ENCODE results near the gene TDRD1. TPM values are rescaled to one million over a fixed set of nuclear protein-coding genes. Genes with fewer than 3 reads are reported as not detected.

The TDRD1 gene
- total RNA-seq, 1 donor from 2014 or later = 0.41 TPM

DNA sequence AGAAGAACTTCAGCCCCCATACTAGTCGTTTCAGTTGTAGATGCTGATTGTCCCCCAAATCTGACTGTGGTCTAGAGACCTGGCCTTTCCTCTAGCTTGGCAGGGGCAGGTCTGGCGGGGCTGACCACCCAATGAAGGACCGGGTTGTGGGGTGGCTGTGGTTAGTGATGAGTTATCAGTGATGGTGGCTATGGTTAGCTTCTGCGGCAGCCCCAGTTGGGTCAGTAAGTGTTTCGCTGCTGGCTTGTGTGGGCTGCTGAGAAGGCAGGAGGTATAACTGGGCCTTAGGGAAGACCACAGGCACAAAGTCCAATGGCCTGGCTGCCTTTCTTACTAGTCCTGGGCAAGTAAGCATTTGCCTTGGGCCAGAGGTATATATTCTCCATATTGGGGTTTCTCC is 81.2 kb downstream of the TDRD1 start:
- FAIRE-seq (no peak), DNase-seq (ENCODE audit: low spot score in 2 of 2) (no peak)

DNA sequence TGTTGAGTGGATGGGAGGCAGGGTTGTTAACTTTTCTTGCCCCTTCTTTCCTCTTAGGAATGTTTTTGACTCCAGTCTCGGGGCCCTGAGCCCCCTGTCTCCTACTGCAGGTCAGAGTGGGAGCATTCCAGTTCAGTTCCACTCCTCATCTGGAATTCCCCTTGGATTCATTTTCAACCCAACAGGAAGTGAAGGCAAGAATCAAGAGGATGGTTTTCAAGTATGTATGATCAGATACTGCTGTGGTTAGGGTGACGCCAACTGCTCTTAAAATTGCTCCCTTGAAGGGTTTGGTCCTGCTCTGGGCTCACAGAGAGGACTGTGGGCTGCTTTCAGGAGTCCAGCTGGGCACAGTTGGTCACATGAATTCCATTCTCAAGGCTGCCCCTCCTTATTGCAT is 81.9 kb downstream of the TDRD1 start:
- FAIRE-seq = no peak

DNA sequence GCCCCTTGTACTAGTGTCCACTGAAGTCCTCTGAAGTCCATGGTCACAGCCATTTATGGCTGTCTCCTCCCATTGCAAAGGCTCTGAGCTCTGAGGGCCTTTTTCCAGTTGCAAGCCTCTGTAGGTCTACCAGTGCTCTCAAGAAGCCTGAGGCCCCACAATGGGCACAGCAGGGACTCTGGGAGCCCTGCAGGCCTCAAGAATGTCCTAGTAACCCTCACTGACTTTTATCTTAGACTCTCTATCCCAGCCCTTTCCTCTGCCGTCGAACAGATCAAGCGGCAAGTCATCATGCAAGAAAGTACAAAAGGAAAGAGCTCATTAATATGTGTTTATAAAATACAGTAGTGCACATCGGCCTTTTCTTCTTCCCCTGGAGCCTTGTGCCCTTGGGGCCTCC is 83.3 kb downstream of the TDRD1 start:
- FAIRE-seq = no peak
- no peak for DNase-seq (ENCODE audit: low spot score in 2 of 2)

More for the DNA sequence above, 81.9 kb downstream of the TDRD1 start:
- DNase-seq (ENCODE audit: low spot score in 2 of 2) = no peak

DNA sequence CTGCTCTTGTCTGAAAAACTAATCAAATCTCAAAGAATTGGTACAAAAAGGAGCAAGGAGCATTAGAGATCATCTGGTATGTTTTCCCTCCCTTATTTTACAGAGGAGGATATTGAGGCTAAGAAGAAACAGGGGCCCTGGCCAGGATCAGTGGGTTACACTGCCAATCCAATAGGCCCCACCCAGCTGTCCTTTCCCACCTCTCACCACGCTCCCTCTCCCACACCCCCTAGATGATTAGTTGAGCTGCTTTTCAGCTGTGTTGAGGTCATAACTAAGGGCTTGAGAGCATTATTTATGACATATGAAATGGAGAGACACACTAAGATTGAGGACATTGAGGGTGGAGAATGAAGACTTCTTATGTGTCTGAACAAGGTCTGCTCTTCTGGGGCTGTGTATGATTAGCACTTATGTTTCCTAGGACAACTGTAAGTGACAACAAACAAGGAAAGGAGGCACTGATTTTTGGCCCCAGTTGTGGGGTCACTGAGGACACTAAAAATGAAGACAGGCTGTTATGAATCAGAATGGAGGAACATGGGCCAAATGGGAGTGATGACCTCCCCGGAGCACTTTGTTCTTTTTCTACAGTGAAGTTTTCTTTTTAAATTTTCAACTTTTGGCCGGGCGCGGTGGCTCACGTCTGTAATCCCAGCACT is 86.4 kb downstream of the TDRD1 start:
- DNase-seq (ENCODE audit: low spot score in 2 of 2) (no peak), FAIRE-seq (no peak)

DNA sequence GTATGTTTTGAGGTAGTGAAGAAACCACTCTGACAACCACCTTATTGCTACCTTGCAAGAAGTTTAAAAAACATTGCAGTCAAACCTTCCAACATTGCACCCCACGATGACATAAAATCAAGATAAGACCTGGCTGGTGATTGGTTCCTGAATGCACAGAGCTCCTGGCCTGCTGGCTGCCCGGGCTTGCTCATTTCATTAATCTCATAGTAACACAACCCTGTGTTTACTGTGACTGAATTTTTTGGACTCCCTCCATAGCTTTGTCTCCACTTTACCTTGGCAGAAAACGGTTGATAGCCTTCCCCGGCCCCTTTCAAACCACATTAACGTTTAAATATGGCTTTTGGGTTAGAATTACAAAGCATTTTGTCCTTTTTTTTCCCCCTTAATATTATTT is 87.4 kb downstream of the TDRD1 start:
- DNase-seq (ENCODE audit: low spot score in 2 of 2) (no peak), FAIRE-seq (no peak)

DNA sequence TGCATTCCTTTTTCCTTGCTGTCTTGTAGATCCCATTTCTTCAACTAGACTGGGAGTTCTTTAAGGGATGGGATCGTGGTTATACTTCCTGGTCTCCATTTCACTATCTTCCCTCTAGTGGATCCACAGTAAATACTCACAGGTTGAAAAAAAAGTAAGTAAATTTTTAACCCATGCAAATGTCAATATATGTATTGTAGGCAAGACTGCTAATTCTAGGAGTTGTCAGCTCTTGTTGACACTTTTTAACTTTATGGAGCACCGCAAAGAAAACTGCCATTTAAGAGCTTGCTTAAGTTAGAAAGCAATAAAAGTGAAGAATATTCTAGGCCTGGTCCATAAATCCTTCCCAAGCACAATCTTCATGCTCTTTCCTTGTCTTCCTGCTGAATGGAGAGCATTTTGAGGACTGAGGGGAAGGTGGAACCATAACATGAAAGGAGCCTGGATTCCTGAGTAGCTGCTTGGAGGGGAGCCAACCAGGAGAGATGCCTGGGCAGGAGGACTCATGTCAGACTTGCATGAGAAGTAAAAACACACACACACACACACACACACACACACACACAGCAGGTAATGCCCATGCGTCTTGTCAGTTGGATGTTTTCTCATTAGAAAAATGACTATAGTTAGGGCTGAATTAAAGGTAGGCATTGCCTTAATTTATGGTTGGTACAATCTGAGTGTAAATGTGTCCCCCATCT is 92.1 kb downstream of the TDRD1 start:
- DNase-seq (ENCODE audit: low spot score in 2 of 2) = no peak
- FAIRE-seq = no peak

DNA sequence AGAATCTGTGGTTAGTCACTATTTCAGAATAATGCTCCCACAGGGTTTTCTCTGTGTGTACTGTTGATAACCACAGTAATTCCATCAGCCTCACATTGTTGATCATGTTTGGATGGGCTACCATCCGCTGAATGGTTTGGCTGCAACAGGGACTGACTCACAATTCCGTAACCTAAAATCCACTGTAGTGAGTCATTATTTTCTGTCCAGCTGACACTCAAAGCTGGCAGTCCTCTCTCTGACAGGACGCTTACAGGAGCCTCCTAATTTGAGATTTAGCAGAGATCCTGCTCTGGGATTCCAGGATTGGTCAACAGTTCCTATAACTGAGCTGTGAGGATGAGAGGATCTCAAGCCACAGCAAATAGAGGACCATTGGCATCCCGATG is 92.6 kb downstream of the TDRD1 start:
- DNase-seq (ENCODE audit: low spot score in 2 of 2) (no peak), FAIRE-seq (no peak)

DNA sequence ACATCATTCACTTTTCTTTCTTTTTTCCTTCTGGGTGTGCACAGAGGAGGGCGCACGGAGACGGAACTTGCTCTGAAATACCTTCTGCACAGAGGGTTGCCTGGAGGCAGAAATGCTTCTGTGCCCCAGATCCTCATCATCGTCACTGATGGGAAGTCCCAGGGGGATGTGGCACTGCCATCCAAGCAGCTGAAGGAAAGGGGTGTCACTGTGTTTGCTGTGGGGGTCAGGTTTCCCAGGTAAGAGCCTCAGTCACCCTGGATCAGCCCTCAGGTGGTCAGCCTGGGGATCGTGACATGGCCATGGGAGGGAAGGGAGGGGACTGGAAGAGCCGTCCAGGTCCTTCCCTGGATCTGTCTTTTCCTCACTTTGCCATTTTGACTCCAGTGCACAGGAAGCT is 93.5 kb downstream of the TDRD1 start:
- DNase-seq (ENCODE audit: low spot score in 2 of 2) (no peak), FAIRE-seq (no peak)

DNA sequence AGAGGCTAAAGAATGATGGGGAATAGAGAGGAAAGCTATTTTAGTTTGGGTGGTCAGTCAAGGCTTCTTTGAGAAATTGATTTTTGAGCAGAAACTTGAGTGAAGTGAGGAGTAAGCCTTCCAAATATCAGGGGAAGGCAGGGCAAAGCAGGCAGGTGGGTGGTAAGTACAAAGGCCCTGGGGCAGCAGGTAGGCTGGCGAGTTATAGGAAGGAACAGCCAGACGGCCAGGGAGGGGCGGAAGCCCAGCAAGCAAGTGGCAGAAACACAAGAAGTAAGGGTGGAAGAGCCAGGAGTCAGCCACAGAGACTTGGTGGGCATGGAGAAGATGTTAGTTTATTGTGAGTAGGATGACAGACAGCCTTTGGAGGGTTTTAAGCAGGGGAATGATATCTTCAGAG is 94.8 kb downstream of the TDRD1 start:
- FAIRE-seq = no peak
- DNase-seq (ENCODE audit: low spot score in 2 of 2) = no peak

DNA sequence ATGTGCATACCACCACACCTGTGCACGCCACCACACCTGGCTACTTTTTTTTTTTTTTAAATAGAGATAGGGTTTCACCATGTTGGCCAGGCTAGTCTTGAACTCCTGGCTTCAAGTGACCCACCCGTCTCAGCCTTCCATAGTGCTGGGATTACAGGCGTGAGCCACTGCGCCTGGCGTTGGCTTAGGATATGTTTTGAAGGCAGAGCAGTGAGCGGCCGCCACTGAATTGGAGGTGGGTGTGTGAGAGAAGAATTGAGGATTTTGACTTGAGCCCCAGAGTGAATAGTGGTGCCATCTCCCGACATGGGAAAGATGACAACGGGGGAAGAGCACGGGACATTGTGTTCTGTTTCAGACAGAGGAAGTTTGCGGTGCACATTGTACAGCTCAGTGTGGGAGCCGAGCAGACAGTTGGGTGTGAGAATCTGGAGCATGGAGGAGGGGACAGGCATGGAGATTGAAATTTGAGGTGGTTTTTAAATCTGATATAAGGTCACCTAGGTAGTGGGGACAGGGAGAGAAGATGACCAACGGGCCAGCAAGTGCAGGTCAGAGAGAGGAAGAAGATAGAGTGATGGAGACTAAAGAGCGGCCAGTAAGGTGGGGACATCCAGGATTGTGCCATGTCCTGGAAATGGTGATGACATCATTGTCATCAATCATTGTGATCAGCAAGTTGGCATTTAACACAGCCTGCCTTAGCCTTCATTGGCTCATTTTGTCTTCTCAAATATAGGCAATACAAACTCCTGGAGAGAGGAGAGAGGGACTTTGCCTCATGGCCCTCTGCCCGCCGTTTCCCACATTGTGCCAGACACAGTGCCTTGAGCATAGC is 95.7 kb downstream of the TDRD1 start:
- no peak for DNase-seq (ENCODE audit: low spot score in 2 of 2)
- no peak for FAIRE-seq

DNA sequence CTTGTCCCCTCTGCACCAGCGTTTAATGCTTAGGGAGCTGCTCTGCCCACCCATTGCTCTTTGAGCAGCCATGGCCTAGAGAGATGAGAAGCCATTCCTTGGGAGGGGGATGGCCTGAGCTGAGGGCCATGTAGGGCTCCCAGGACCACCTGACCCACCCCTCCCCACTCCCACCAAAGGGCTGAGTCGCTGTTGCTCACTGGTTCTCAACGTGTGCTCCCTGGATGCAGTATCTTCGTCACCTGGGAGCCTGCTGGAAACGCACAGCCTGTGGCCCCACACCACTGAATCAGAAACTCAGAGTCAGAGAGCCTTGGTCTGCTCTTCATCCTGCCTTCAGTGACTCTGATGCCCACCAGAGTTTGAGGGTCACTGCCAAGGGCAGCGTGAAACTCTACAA is 96.9 kb downstream of the TDRD1 start:
- FAIRE-seq = no peak
- DNase-seq (ENCODE audit: low spot score in 2 of 2) = no peak

DNA sequence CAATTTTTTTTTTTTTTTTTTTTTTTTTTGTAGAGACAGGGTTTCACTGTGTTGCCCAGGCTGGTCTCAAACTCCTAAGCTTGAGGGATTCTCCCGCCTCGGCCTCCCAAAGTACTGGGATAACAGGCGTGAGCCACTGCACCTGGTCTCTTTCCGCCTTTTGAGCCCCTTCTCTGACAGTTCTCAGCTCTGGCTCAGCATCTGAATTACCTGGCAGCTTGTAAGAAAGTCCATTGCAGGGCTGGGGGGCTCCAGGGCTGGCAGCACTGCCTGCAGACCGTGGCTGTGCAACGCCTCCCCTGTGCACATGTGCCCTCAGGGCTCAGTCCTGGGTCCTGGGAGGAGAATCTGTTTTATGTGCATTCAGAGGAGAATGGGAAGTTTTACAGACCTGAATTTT is 97.5 kb downstream of the TDRD1 start:
- DNase-seq (ENCODE audit: low spot score in 2 of 2) (no peak), FAIRE-seq (no peak)

DNA sequence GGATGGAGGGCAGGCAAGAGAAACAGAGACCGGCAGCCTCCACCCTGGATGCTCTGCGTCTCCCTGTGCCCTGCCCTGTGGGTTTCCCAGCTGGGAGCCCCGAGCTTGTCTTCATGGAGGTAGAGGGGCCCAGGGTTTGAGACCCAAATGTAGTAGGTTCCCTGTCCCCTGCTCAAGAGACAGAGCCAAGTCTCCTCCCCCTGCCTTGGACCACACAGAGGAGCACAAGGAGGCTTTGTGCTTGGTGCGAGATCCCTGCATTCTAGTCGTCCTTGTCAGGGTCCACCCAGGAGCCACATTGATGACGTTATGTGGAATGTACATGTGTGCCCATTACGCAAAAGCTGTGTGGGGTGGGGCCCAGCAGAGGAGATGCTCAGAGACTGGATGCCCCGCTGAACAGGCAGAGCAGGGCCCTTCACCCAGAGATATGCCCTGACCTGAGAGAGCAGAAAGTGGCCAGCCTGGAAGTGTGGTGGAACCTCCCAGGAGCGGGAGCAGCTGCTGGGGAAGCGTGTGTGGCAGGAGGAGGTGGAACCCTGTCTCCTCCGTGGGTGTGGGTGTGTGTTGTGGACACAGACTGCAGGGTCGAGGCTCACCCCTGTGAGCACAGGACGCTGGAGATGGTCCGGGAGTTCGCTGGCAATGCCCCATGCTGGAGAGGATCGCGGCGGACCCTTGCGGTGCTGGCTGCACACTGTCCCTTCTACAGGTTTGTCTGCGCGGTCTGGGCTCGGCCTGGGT is 99.2 kb downstream of the TDRD1 start:
- no peak for DNase-seq (ENCODE audit: low spot score in 2 of 2)
- FAIRE-seq = no peak

DNA sequence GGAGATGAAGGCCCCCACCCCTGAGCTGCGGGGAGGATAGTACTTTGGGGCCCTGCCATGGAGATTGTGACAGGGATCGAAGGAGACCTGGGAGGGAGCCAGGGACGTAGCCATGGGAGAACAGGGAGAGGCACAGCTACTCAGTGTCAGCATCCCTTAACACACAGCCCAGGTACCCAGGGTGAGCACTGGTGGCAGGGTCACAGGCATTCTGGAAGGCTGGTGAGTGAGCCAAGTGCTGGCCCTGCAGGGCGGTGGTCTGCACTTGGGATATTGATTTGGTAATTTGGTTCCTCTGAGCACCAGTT is 99.7 kb downstream of the TDRD1 start:
- DNase-seq (ENCODE audit: low spot score in 2 of 2) = no peak
- no peak for FAIRE-seq

DNA sequence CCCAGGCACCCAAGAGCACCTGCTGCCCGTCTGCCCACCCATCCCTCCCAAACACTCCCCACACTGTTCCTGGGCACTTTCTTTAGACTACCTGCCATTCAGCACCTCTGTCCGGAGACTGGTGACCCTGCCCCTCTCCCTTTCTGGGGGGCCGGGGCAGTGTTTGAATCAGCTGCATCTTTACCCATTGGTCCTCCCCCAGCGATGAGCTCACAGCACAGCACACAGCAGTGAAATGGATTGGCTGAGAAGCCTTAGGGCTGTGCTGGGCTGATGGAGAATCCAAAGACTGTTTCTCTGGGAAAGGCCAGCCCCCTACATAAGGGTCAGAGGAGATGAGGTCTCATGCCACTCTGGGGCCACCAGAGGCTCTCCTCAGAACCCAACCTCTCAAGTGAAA is 100.1 kb downstream of the TDRD1 start:
- FAIRE-seq (no peak), DNase-seq (ENCODE audit: low spot score in 2 of 2) (no peak)

DNA sequence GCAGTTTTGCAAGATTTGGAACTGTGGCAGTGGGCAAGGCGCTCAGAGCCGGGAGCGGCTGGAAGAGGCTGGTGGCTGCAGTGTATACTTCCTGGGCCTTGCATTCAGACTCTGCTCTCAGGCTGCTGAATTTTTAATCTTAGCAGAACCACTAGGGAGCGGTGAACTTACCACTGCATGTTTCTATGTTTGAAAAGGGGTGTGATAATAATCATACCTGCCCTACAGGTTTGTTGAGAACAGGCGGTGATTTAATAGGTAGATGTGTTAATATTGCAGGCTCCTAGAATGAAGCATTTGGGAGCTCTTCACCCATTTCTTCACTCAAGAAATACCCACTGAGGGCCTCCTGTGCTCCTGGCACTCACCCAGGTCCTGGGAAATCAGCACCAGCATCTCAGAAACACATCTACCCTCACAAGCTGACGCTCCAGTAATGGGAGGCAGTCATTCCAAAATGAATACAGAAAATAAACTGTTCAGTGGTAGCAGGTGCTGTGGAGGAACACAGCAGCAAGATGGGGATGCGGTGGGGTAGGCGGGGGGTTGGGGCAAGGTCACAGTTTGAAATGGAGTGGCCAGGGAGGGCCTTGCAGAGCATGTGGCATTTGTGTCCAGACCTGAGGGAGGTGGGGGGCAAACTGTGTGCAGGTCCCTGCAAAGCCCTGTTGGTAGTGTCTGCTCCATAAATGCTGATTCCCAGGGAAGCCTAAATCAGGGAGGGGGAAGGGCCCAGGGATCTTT is 100.9 kb downstream of the TDRD1 start:
- FAIRE-seq (no peak), DNase-seq (ENCODE audit: low spot score in 2 of 2) (no peak)

DNA sequence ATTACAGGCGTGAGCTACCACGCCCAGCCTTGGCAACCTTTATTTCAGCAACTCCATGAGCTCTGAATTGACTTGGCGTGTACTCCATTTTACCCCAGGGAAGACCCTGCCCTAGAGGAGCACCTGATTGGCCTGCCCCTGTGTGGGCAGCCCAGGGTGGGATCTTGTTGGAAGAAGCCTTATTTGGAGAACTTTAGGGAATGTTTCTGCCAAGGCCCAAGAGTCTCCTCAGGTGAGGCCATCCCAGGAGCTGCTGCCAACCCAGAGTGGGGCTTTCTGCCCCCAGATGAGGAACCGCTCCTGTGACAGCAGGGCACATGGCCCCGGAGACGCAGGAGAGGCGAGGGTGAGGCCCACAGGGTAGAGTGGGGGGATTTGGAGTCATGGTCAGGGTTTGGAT is 101.9 kb downstream of the TDRD1 start:
- FAIRE-seq = no peak

DNA sequence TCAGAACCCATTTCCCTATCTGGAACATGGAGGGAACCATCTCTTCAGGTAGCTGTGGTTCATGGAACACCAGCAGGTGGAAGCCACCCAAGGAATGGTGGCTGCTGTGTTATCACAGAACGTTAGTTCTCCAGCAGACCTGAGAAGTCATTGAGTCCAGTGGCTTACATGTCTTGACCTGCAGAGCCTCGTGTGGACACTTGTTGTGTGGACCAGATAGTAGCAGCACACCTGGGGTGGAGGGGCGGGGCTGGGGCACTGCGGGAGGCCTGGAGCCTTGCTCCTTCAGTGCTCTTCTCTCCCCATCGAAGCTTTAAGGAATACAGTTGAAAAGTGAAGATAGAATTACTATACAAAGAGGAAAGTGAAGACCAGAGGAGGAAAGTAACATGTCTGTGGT is 102.3 kb downstream of the TDRD1 start:
- FAIRE-seq (no peak), DNase-seq (ENCODE audit: low spot score in 2 of 2) (no peak)

More for the DNA sequence above, 101.9 kb downstream of the TDRD1 start:
- no peak for DNase-seq (ENCODE audit: low spot score in 2 of 2)
